ENCODE measurements around the gene PPP1R27. TPM values are rescaled to one million over a fixed set of nuclear protein-coding genes. Genes with fewer than 3 reads are reported as not detected.

Gene PPP1R27
- total RNA-seq, 2 experiments from 2014 or later, result not detected

GRCh38 chr17:81867991-81868673, 33.3 kb upstream of the PPP1R27 start:
- Mint-ChIP-seq H3K4me3 (peak overlapping the region; percentile 36), H3K27me3 (ENCODE audit: low read depth) (no peaks in the 10 kb centered on the region), H3K4me1 (ENCODE audit: low read depth) (peaks cover 47% of the 10 kb centered on the region), H3K27ac (no peak overlapping the region), H3K36me3 (ENCODE audit: low read depth) (peaks cover 37% of the 10 kb centered on the region), H3K9me3 (no peaks in the 10 kb centered on the region)
- CTCF ChIA-PET, result no interaction called here
- no peak for DNase-seq
- intact Hi-C loops (cut with micrococcal nuclease), result no loop called here

- CTCF ChIA-PET, result no interaction called here
- peak; percentile 25 for DNase-seq
- Mint-ChIP-seq H3K36me3 (ENCODE audit: low read depth) (peaks cover 39% of the 10 kb centered on the region), H3K27me3 (ENCODE audit: low read depth) (no peaks in the 10 kb centered on the region), H3K9me3 (no peaks in the 10 kb centered on the region), H3K4me1 (ENCODE audit: low read depth) (peaks cover 48% of the 10 kb centered on the region), H3K27ac (peak overlapping the region; percentile 83), H3K4me3 (peak overlapping the region; percentile 27)
- intact Hi-C loops (cut with micrococcal nuclease), result no loop called here
Measured at GRCh38 chr17:81867170-81867990, 32.5 kb upstream of the PPP1R27 start.

GRCh38 chr17:81866440-81867169, 31.8 kb upstream of the PPP1R27 start:
- Mint-ChIP-seq H3K9me3 (no peaks in the 10 kb centered on the region), H3K27ac (peak overlapping the region; percentile 83), H3K36me3 (ENCODE audit: low read depth) (peaks cover 34% of the 10 kb centered on the region), H3K4me3 (peak overlapping the region; percentile 27), H3K27me3 (ENCODE audit: low read depth) (no peaks in the 10 kb centered on the region), H3K4me1 (ENCODE audit: low read depth) (peaks cover 47% of the 10 kb centered on the region)
- DNase-seq, result no peak
- CTCF ChIA-PET, result interaction anchor here (0.5 to 1.4 kb wide), 3 partner anchors 19 to 354 kb away, joined by 3 read pairs; no protein-coding TSS in a partner anchor
- intact Hi-C loops (cut with micrococcal nuclease), result no loop called here

- intact Hi-C loops (cut with micrococcal nuclease), result no loop called here
- H3K4me1 Mint-ChIP-seq (ENCODE audit: low read depth), result peaks cover 47% of the 10 kb centered on the region
- no peak for DNase-seq
- H3K27ac Mint-ChIP-seq, result peak overlapping the region; percentile 83
- no peaks in the 10 kb centered on the region for H3K9me3 Mint-ChIP-seq
- H3K27me3 Mint-ChIP-seq (ENCODE audit: low read depth), result no peaks in the 10 kb centered on the region
- H3K36me3 Mint-ChIP-seq (ENCODE audit: low read depth), result peaks cover 37% of the 10 kb centered on the region
- H3K4me3 Mint-ChIP-seq, result no peak overlapping the region
- CTCF ChIA-PET, result interaction anchor here (0.5 to 1.4 kb wide), 2 partner anchors 19 to 355 kb away, joined by 3 read pairs; no protein-coding TSS in a partner anchor
Measured at GRCh38 chr17:81865733-81866439, 31.0 kb upstream of the PPP1R27 start.

GRCh38 chr17:81865358-81865732, 30.5 kb upstream of the PPP1R27 start:
- intact Hi-C loops (cut with micrococcal nuclease), result no loop called here
- Mint-ChIP-seq H3K27ac (no peak overlapping the region), H3K4me3 (no peak overlapping the region), H3K4me1 (ENCODE audit: low read depth) (peaks cover 47% of the 10 kb centered on the region), H3K27me3 (ENCODE audit: low read depth) (no peaks in the 10 kb centered on the region), H3K9me3 (no peaks in the 10 kb centered on the region), H3K36me3 (ENCODE audit: low read depth) (peaks cover 37% of the 10 kb centered on the region)
- CTCF ChIA-PET, result interaction anchor here (1.4 kb wide), 1 partner anchor 20 kb away, joined by 3 read pairs; no protein-coding TSS in a partner anchor
- DNase-seq, result no peak

GRCh38 chr17:81863833-81864768, 29.3 kb upstream of the PPP1R27 start:
- Mint-ChIP-seq H3K4me1 (ENCODE audit: low read depth) (peaks cover 45% of the 10 kb centered on the region), H3K4me3 (peak overlapping the region; percentile 24), H3K36me3 (ENCODE audit: low read depth) (peaks cover 29% of the 10 kb centered on the region), H3K9me3 (no peaks in the 10 kb centered on the region), H3K27me3 (ENCODE audit: low read depth) (no peaks in the 10 kb centered on the region), H3K27ac (no peak overlapping the region)
- CTCF ChIA-PET, result interaction anchor here (0.7 kb wide), 1 partner anchor 496 kb away, joined by 3 read pairs; no protein-coding TSS in a partner anchor
- DNase-seq, result no peak
- intact Hi-C loops (cut with micrococcal nuclease), result no loop called here

GRCh38 chr17:81863123-81863675, 28.3 kb upstream of the PPP1R27 start:
- peak overlapping the region; percentile 70 for H3K27ac Mint-ChIP-seq
- peaks cover 52% of the 10 kb centered on the region for H3K4me1 Mint-ChIP-seq (ENCODE audit: low read depth)
- peak overlapping the region; percentile 72 for H3K4me3 Mint-ChIP-seq
- H3K27me3 Mint-ChIP-seq (ENCODE audit: low read depth), result no peaks in the 10 kb centered on the region
- H3K36me3 Mint-ChIP-seq (ENCODE audit: low read depth), result peaks cover 29% of the 10 kb centered on the region
- no peaks in the 10 kb centered on the region for H3K9me3 Mint-ChIP-seq
- intact Hi-C loops (cut with micrococcal nuclease), result no loop called here
- DNase-seq, result no peak
- CTCF ChIA-PET, result interaction anchor here (0.7 to 0.9 kb wide), 2 partner anchors 471 to 495 kb away, joined by 3 to 5 read pairs; partner anchors contain the start of gene SECTM1

- Mint-ChIP-seq H3K9me3 (no peaks in the 10 kb centered on the region), H3K36me3 (ENCODE audit: low read depth) (peaks cover 39% of the 10 kb centered on the region), H3K4me1 (ENCODE audit: low read depth) (peaks cover 50% of the 10 kb centered on the region), H3K27ac (peak overlapping the region; percentile 88), H3K27me3 (ENCODE audit: low read depth) (no peaks in the 10 kb centered on the region), H3K4me3 (peak overlapping the region; percentile 93)
- intact Hi-C loops (cut with micrococcal nuclease), result loop anchor here (1.0 to 2.0 kb wide), 7 partner anchors 10 to 237 kb away; partner anchors contain the start of genes ALYREF, ANAPC11, ARHGDIA and CCDC137
- peak; percentile 99 for DNase-seq
- CTCF ChIA-PET, result interaction anchor here (1.6 kb wide), 1 partner anchor 9 kb away, joined by 4 read pairs; no protein-coding TSS in a partner anchor
Measured at GRCh38 chr17:81860756-81861568, 26.1 kb upstream of the PPP1R27 start.

- Mint-ChIP-seq H3K27me3 (ENCODE audit: low read depth) (no peaks in the 10 kb centered on the region), H3K4me3 (peak within 1 kb of the TSS; percentile 93), H3K36me3 (ENCODE audit: low read depth) (peaks cover 38% of the 10 kb centered on the region), H3K4me1 (ENCODE audit: low read depth) (peaks cover 49% of the 10 kb centered on the region), H3K9me3 (no peaks in the 10 kb centered on the region), H3K27ac (peak within 1 kb of the TSS; percentile 88)
- peak; percentile 30 for DNase-seq
- intact Hi-C loops (cut with micrococcal nuclease), result loop anchor here (1.0 to 2.0 kb wide), 7 partner anchors 11 to 238 kb away; partner anchors contain the start of genes ALYREF, ANAPC11, ARHGDIA and CCDC137
- CTCF ChIA-PET, result interaction anchor here (0.7 to 1.6 kb wide), 2 partner anchors 10 to 125 kb away, joined by 3 to 4 read pairs; no protein-coding TSS in a partner anchor
Measured at GRCh38 chr17:81859906-81860755, 25.3 kb upstream of the PPP1R27 start, which contains the start of gene P4HB. TSS of gene P4HB (minus strand) at chr17:81860535. CDS start at chr17:81860471, 64 bp downstream.

All from activated naive CD4-positive, alpha-beta T cell treated with anti-CD3 and anti-CD28 coated beads for 36 hours (primary cell).